NK-92 treated with Interleukin-12 subunit alpha and Interleukin-12 subunit beta, amount 100 ng/mL, for 24 hours (cell line): ENCODE results near the gene KASH5.
A peak's percentile ranks its signal among the peaks of the same experiment; 100 is the strongest.
"Not testable (repeated sequence)": the region's sequence is repeated elsewhere in the genome, so short reads cannot be mapped to it uniquely, and the experiment has no call there.

Source experiments
- DNase-seq: peaks from one replicate; lab custom pipeline; 2025; lab: John Stamatoyannopoulos, UW

The KASH5 gene

DNA sequence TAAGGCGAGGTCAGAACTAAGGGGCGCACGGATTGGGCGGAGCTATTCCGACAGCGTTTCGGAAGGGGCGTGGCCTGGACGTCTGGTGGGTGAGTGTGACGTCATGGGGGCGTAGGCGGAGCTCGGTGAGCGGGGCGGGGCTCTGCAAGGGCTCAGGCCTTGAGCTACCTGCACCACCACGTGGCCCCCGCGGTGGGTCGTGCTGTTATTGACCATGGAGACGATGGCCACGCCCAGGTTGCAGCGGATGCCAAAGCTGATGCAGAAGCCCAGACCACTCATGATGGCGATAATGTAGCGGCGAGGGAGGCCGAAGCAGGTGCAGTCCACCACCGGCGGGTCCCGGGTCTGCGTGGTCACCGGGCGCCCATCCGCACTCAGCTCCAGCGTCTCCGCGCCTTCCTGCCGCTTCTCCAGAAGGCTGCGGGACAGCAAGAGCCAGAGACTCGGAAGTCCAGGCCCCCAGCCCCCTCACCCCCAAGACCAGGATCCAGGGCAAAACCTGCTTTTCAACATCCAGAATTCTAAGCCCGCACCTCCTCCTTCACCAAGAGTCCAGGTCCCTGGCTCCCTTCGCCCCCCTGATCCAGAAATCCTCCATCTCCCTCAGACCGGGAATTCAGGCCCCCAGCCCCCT, 48.5 kb downstream of the KASH5 start:
- DNase-seq = no peak

DNA sequence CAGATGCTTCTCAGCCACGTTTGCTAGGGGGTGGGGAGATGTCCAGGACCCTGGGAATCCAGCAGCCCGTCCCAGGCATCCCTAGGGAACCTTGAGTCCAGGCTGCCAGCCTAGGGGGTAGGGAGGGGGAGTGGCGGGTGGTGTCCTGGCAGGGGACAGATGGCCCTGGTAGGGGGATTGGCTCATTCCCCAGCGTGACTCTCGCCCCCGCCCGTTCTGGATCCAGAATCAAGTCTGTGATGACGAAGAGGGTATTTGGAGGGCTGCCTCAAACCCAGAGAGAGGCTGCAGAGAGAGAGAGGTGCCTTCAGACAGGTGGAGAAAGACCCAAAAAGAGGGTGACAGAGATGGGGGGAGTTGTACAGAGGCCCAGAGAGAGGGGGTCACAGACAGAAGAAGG, 49.2 kb downstream of the KASH5 start:
- DNase-seq = no peak

DNA sequence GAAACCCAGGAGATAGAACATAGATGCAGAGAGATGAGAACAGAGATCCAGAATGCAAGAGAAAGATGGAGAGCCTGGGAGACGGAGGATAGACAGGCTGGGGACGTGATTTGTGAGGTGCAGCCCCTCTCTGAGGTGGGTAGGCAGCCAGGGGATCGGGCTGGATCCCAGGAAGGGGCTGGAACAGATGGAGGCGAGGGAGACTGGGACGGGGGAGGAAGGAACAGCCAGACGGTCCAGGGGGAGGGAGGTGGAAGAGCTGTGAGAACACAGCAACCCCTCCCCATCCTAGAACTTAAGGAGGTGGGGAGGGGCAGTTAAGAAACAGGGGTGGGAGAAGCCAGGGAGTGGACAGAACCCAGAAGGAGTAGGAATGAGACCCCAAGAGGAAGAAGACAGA, 50.2 kb downstream of the KASH5 start:
- no peak for DNase-seq

DNA sequence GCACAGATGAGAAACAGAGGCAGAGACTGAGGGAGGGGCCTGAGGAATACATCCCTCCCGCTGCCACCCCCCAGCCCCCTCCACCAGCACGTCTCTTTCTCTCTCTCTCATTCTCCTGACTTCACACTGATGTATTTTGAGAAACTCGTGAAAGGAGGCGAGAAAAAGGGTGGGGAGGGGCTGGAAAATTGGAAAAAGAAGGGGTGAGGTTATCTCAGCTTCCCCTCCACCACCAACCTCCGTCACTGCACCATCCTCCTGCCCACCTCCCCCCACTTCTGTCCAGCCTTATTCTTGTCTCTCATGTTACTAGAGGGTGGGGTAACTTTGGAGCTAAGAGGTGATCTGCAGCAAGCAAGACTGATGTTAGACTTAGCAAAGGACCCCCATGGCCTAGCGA, 51.8 kb downstream of the KASH5 start:
- DNase-seq = no peak

DNA sequence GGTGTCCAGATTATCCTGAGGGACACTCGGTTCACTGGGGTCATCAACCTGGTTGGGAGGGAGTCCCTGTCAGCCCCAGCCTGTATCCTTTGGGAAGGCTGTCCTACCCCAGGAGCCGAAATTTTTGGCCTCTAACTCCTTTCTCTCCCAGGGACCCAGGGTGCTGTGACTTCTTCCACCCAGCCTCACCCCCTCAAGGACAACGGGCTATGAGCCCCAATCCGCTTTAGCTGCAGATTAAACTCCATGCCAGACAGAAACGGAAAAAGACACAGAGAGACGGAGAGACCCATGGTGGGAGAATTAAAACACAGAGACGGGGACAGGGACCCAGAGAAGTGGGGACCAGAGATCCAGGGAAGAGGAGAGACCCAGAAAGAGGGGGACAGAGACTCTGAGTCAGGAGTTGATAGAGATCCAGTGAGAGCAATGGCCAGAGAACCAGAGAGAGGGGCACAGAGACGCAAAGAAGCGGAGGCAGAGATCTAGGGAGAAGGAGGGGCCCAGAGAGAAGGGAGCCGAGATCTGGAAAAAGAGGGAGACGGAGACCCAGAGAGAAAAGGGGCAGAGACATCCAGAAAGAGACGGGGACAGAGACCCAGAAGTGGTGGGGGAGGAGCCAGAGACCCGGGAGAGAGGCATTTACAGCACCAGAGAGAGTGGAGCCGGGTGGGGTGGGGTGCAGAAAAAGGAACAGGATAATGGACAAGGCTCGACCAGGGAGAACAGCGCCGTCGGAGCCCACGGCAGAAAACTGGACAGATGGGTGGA, 52.6 kb downstream of the KASH5 start:
- DNase-seq = no peak

GRCh38 chr19:49441210-49441959, 53.3 kb downstream of the KASH5 start, which contains the start of gene SLC17A7:
SLC17A7 (minus strand) TSS chr19:49441527; CDS start chr19:49441379, 148 bp downstream.
- no peak for DNase-seq

DNA sequence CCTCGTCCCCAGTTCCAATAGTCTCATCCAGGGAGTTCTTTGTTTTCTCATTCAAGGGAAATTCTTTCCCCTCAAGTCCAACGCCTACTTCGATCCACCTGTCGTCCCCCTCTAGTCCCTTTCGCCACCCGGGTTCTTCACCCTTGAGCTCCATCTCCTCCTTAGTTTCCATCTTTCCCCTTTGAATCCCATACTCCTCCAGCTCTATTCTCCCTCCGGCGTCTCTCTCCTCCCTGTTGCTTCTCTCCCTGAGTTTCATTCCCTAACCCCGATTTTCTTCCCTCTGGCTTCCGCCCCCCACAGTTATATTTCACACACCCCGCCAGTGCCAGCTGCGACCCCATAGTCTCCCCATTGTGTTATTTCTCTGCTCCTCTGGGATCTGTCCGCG, 53.9 kb downstream of the KASH5 start:
- DNase-seq = no peak

DNA sequence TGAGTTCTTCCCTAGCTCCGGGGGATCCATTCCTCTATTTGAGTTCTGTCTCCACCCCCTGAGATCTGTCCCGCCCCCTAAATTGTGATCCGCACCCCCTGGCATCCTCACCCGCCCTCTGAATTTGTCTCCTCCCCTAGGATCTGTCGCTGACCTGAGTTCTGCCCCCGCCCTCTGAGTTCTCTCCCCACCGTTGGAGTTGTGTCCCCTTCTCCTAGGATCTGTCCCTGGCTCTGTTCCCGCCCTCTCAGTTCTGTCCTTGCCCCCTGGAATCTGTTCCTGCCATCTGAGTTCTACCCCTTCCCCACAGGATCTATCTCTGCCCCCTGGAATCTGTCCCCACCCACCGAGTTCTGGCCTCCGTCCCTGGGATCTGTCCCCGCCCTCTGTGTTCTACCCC, 54.3 kb downstream of the KASH5 start:
- no peak for DNase-seq

GRCh38 chr19:49442771-49443365, 54.8 kb downstream of the KASH5 start:
- DNase-seq = peak; percentile 73

GRCh38 chr19:49443366-49444099, 55.5 kb downstream of the KASH5 start:
- peak; percentile 90 for DNase-seq

- DNase-seq = not testable (repeated sequence)
Measured at GRCh38 chr19:49444100-49444700, 56.2 kb downstream of the KASH5 start.

GRCh38 chr19:49445997-49446396, 57.9 kb downstream of the KASH5 start:
- no peak for DNase-seq

DNA sequence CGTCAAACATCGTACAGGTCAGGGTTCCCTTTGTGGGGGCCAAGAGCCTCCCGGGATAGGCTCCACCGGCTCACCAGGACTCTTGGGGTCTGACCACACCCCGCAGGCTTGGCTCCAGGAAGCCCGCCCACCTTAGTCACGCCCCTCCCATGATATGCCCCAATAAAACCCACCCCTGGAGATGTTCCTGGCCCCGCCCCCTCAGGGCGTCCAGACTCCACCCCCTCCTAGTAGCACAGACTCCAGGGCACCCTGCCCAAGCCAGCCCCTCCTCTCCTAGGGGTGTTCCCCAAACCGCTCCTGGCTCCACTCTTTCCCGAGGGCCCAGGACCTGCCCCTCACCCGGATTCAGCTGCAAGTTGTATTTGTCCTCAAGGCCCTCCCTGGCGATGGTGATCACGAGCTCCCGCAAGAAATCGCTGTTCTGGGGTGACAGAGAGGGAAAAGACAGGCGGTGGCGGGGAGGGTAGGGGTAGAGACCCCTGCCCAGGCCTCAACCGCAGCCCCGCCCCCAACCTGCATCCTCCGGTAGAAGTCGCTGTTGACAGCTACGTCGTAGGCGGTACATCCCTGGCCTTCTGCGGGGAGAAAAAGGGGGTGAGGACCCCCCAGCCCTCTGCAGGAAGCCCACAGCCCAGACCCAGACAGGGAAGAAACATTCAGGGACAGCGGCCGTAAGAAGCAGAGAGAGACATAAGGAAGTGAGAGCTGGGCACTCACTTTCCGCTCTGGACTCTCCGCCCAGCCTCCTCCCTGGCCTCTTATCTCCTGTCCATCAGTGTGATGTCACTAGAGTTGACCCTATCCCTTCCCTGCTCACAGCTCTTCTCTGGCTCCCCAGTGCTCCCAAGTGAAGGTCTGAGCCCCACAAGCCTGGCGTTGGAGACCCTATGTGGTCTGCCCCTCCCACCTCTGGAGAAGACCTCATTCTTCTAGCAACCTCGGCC, 59.7 kb downstream of the KASH5 start:
- DNase-seq = no peak

- DNase-seq = no peak
Measured at GRCh38 chr19:49448432-49448786, 60.4 kb downstream of the KASH5 start.

- DNase-seq = no peak
Measured at GRCh38 chr19:49450405-49450804, 62.4 kb downstream of the KASH5 start.

DNA sequence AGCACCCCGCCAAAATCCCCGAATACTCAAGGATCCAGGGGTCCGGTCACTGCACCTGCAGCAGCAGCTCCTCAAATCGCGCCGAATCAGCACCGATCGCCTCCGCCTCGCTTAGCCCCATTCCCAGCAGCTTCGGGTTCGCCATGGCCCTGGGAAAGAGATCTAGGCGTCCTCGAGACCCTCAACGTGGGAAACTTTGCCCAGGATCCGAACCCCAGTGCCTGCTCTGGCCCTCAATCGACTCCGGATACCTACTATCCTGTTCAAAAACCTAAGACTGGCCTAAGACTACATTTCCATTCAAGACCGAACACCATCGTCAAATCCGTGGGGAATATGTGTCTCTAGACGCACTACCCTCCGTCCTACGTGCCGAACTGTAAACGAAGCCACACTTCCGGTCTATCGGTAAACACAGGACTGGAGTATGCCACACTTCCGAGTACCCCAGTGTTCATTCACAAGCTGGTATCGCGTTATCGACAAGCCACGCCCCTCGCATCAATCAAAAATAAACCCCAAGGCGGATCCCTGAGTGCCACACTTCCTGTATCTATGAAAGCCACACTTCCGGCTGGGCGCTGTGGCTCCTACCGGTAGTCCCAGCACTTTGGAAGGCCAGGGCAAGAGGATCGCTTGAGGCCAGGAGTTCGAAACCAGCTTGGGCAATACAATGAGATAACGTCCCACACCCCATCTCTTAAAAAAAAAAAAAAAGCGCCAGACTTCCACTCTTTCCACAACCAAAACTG, 63.6 kb downstream of the KASH5 start, which contains the start of gene PIH1D1:
Gene PIH1D1 (minus strand): TSS at position 385 of the 752 bp plus-strand sequence. CDS start 240 bp downstream, at position 145.
- DNase-seq = peak; percentile 94

DNA sequence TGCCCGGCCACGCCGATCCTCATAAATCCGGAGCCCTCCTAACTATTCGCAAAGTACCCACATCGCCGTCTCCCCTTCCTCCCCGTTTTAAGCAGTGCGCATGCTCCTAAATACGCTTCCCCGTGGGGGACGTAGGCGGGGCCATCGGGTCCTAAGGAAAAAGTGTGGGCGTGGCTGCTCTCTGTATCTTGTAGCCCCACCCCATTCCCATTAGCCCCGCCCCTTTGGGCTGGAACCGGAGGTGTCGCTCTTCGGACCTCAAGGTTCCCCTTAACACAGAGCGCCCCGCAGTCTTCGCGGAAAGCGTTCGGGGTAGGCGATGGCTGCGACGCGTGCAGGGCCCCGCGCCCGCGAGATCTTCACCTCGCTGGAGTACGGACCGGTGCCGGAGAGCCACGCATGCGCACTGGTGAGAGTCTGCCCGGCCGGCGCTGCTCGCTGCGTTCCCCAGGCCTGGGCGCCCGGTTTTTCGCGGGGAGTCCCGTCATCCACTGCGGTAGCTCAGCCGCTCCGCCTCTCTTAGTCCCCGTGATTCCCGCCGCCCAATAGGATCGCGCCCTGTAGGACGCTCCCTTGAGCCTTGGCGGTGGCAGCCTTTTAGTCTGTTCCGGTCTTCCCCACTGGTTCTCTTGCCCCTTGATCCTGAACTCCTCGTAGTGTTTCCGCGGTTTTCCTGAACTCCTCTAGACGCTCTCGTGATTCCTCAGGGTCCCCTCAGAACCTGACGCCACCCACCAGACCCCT, 65.1 kb downstream of the KASH5 start, which contains the start of gene ALDH16A1:
Gene ALDH16A1 (plus strand): TSS at position 213 of the 744 bp plus-strand sequence. CDS start 107 bp downstream, at position 320.
- DNase-seq = peak; percentile 98

DNA sequence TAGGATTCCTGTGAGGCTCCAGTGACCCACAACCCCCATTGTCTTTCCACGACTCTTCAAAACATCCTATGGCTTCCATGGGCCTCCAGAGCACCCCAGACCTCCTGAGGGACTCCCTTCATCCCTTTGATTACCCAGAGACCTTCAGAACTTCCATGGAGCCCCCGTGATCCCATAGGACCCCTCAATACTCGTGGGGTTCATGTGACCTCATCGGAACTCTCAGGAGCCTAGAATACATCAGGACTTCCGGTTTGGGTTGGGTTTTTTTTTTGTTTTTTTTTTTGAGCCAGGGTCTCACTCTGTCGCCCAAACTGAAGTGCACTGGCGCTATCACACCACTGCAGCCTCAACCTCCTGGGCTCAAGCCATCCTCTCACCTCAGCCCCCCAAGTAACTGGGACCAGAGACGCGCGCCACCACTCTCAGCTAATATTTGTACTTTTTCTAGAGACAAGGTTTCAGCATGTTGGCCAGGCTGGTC, 65.8 kb downstream of the KASH5 start:
- DNase-seq = peak; percentile 19
